Esophagus mucosa (tissue), 1 donor: ENCODE data around the gene ZNF93. TPM values are rescaled to one million over a fixed set of nuclear protein-coding genes. Genes with fewer than 3 reads are reported as not detected.
"Not testable (repeated sequence)": the region's sequence is repeated elsewhere in the genome, so short reads cannot be mapped to it uniquely, and the experiment has no call there.

Experiments
- ATAC-seq: fragments of 200-7000 bp; cut with Tn5 transposase; one replicate; pipeline ENCODE4 v1.9.1; 2020
- total RNA-seq: library from RNA; stranded (reverse); gene quantifications from one replicate; pipeline ENCODE4 v1.2.4, GENCODE V29; 2023
- donor health status: DM: yes; HTN: yes; CAD: no.

ZNF93 gene
- total RNA-seq, 1 donor from 2014 or later = 2.6 TPM

GRCh38 chr19:19938449-19938848 lies 37.7 kb downstream of the ZNF93 start:
- no peak for ATAC-seq

- ATAC-seq = no peak
Observed at GRCh38 chr19:19943848-19944582, 43.3 kb downstream of the ZNF93 start.

- ATAC-seq = no peak
Observed at GRCh38 chr19:19944583-19944880, 43.8 kb downstream of the ZNF93 start.

- ATAC-seq = no peak
Observed at GRCh38 chr19:19946226-19946625, 45.5 kb downstream of the ZNF93 start.

- ATAC-seq = no peak
Observed at GRCh38 chr19:19948800-19949199, 48.1 kb downstream of the ZNF93 start.

- no peak for ATAC-seq
Observed at GRCh38 chr19:19955208-19955607, 54.5 kb downstream of the ZNF93 start.

- ATAC-seq = no peak
Observed at GRCh38 chr19:19956434-19957075, 55.8 kb downstream of the ZNF93 start.

GRCh38 chr19:19957766-19958165 lies 57.0 kb downstream of the ZNF93 start:
- ATAC-seq = not testable (repeated sequence)

- not testable (repeated sequence) for ATAC-seq
Observed at GRCh38 chr19:19959151-19959799, 58.5 kb downstream of the ZNF93 start.

- no peak for ATAC-seq
Observed at GRCh38 chr19:19964416-19964815, 63.7 kb downstream of the ZNF93 start.

GRCh38 chr19:19966126-19966525 lies 65.4 kb downstream of the ZNF93 start:
- ATAC-seq = not testable (repeated sequence)

- ATAC-seq = no peak
Observed at GRCh38 chr19:19966862-19967261, 66.1 kb downstream of the ZNF93 start.

Other genes with a start within 250 kb of the ZNF93 start
- 28.9 TPM for gene ATP13A1, start 237.3 kb upstream of the ZNF93 start, total RNA-seq
- 10.0 TPM for gene ZNF101, start 232.1 kb upstream of the ZNF93 start, total RNA-seq
- gene ZNF14, start 167.8 kb upstream of the ZNF93 start, total RNA-seq = 2.3 TPM
- 10.0 TPM for gene ZNF506, start 79.2 kb upstream of the ZNF93 start, total RNA-seq
- gene ZNF253, start 35.1 kb upstream of the ZNF93 start, total RNA-seq = 1.9 TPM
- gene ZNF682, start 138.6 kb downstream of the ZNF93 start, total RNA-seq = 3.3 TPM
- gene ZNF90, start 177.1 kb downstream of the ZNF93 start, total RNA-seq = 0.96 TPM